ENCODE measurements around the gene RAB35. TPM values are rescaled to one million over a fixed set of nuclear protein-coding genes. Genes with fewer than 3 reads are reported as not detected.

RAB35 gene
- total and polyA plus RNA-seq, 12 donors = 13.5 to 49.5 (median 26.7) TPM

GRCh38 chr12:120089796-120090195 is 26.8 kb downstream of the RAB35 start:
- Histone ChIP-seq H3K27me3 (no peaks in the 10 kb centered on the region), H3K4me3 (no peak overlapping the region), H3K27ac (no peak overlapping the region), H3K36me3 (replicated peaks in 1 of 2) (peaks cover 0 to 10% of the 10 kb centered on the region in 2 donors), H3K4me1 (replicated peaks in 1 of 2) (peaks cover 0 to 13% of the 10 kb centered on the region in 2 donors), H3K9me3 (replicated peaks in 1 of 3) (no peaks in the 10 kb centered on the region)
- intact Hi-C loops (cut with DNase I) = loop anchor here in 1 of 2 donors (5.0 kb wide), 1 partner anchor 102 kb away; the partner anchor contains the start of gene BICDL1
- TF ChIP-seq CTCF (IDR thresholded peaks at IDR 0.05) = no peak
- no peak for TF ChIP-seq POLR2A (IDR thresholded peaks at IDR 0.05)
- no peak for DNase-seq
- WGBS, 4 donors = 84 to 100% (median 88%) methylated on average over 2 of the region's 2 CpGs

GRCh38 chr12:120089105-120089504 is 27.4 kb downstream of the RAB35 start:
- H3K4me1 ChIP-seq (replicated peaks in 1 of 2) = peaks cover 0 to 13% of the 10 kb centered on the region in 2 donors
- H3K36me3 ChIP-seq (replicated peaks in 1 of 2) = peaks cover 0 to 5% of the 10 kb centered on the region in 2 donors
- no peaks in the 10 kb centered on the region for H3K9me3 ChIP-seq (replicated peaks in 1 of 3)
- H3K27ac ChIP-seq = no peak overlapping the region
- WGBS, 4 donors = 24 to 35% (median 29%) methylated on average over 8 of the region's 8 CpGs
- TF ChIP-seq CTCF (IDR thresholded peaks at IDR 0.05) (no peak), POLR2A (IDR thresholded peaks at IDR 0.05) (no peak)
- H3K27me3 ChIP-seq = no peaks in the 10 kb centered on the region
- intact Hi-C loops (cut with DNase I) = loop anchor here in 1 of 2 donors (5.0 kb wide), 1 partner anchor 102 kb away; the partner anchor contains the start of gene BICDL1
- H3K4me3 ChIP-seq = no peak overlapping the region
- DNase-seq = no peak

DNA sequence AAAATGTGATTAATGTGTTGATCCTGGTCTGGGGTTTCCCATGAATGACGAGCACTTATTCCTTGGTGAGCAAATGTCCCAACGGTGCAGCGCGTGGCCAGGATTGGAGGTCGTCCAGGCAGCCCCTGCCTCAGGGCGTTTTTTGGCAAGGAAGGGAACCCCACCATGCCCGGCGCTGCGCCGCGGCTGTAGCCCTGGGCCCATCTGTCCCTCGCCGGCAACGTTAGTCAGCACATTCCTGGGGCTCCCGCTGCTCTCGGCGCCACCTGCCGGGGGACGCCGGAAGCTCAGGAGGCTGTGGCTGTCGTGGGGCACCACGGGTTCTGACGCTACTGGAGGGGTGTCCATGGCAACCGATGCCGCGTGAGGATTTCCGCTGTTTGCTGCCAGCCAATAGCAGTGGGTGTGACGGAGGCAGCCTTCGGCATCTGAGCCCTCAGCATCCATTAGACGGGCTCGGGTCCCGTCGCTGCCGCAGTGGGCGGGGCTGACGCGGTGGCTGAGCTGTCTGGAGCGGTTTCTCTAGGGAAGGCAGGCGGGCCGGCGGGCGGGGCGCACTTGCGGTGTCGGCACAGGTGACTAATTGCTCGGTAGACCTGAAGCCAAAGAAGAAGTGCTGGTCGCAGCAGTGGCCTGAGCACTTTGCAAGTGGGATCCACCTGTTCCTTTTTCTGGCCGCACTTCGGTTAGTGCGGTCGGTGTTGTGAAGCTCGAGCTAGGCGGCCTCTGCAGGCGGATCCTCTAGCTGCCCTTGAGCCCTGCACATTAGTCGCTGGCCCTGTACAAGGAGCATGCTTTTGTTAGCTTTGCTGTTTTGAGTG is 29.5 kb downstream of the RAB35 start:
- no peaks in the 10 kb centered on the region for H3K27me3 ChIP-seq
- peak; percentile 99 to 100 (median 100) for DNase-seq
- TF ChIP-seq CTCF (IDR thresholded peaks at IDR 0.05) (peak; percentile 86 to 99 (median 98)), POLR2A (IDR thresholded peaks at IDR 0.05) (peak; percentile 24 to 74)
- no peaks in the 10 kb centered on the region for H3K36me3 ChIP-seq (replicated peaks in 1 of 2)
- peak overlapping the region in 2 of 4 donors; percentile 12 to 59 for H3K4me3 ChIP-seq
- intact Hi-C loops (cut with DNase I) = loop anchor here in 1 of 2 donors (5.0 kb wide), 1 partner anchor 100 kb away; the partner anchor contains the start of gene BICDL1
- 0 to 2% (median 0%) methylated on average over 17 to 55 of the region's 55 CpGs for WGBS, 4 donors
- peak overlapping the region; percentile 35 to 87 (median 78) for H3K27ac ChIP-seq
- H3K4me1 ChIP-seq (replicated peaks in 1 of 2) = peaks cover 0 to 13% of the 10 kb centered on the region in 2 donors
- no peaks in the 10 kb centered on the region for H3K9me3 ChIP-seq (replicated peaks in 1 of 3)

GRCh38 chr12:120085920-120086645 is 30.5 kb downstream of the RAB35 start:
- no peak for TF ChIP-seq POLR2A (IDR thresholded peaks at IDR 0.05)
- TF ChIP-seq CTCF (IDR thresholded peaks at IDR 0.05) = no peak
- DNase-seq = no peak
- intact Hi-C loops (cut with DNase I) = loop anchor here in 1 of 2 donors (5.0 kb wide), 1 partner anchor 99 kb away; the partner anchor contains the start of gene BICDL1
- Histone ChIP-seq H3K27ac (peak overlapping the region in 3 of 5 donors; percentile 51 to 87 (median 83)), H3K4me1 (replicated peaks in 1 of 2) (peaks cover 0 to 13% of the 10 kb centered on the region in 2 donors), H3K9me3 (replicated peaks in 1 of 3) (no peaks in the 10 kb centered on the region), H3K4me3 (peak overlapping the region in 2 of 4 donors; percentile 12 to 53), H3K36me3 (replicated peaks in 1 of 2) (no peaks in the 10 kb centered on the region), H3K27me3 (no peaks in the 10 kb centered on the region)
- 69 to 80% (median 71%) methylated on average over 6 of the region's 6 CpGs for WGBS, 4 donors
